K562 (cell line): ENCODE measurements around the gene FN1. TPM values are rescaled to one million over a fixed set of nuclear protein-coding genes. Genes with fewer than 3 reads are reported as not detected.

Experiments used
- ATAC-seq: fragments of 200-7000 bp; cut with Tn5 transposase; 3 replicates; pipeline ENCODE4 v1.9.1; 2020; ENCODE audit warnings: moderate library complexity
- BruUV-seq: library from RNA; stranded (reverse); fragments of 400-500 nt; replicated peaks from 2 replicates; lab custom pipeline; 2021; lab: Mats Ljungman, UMichigan
- CTCF ChIA-PET: fragments of 300-600 bp; formaldehyde crosslinking; extraction: SDS; loops from one replicate; lab custom pipeline; 2021; ENCODE audit warnings: low intra/inter-chr PET ratio; lab: Yijun Ruan, JAX
- POLR2A ChIA-PET: fragments of 300-600, 350-650 bp; sonication (Branson Sonifier 250); formaldehyde crosslinking; extraction: SDS; loops from one replicate; lab custom pipeline; 2021; ENCODE audit warnings: antibody characterized with exemption, inconsistent platforms; lab: Yijun Ruan, JAX
- DNase-seq, 4 experiments: peaks; one replicate each; pipeline versions ENCODE4 v3.0.0 to v3.0.0-alpha.2; 2011 to 2018; ENCODE audit warnings: low spot score in 3 of 4, mixed read lengths in 3 of 4; ENCODE audit errors: extremely low read depth in 1 of 4
- FAIRE-seq: peaks from 2 replicates; lab custom pipeline; 2011; peaks lifted over from hg19 to GRCh38; lab: Jason Lieb, UNC
- H2AFZ ChIP-seq: 2 replicates; pipeline ENCODE4 v1.6.0; 2011; ENCODE audit warnings: low read depth, low read length, control low read depth, inconsistent platforms
- H3K27ac ChIP-seq: fragments of 200-600 bp; 3 replicates; pipeline ENCODE4 v1.8.0; 2011; ENCODE audit warnings: low read depth, mild to moderate bottlenecking, control low read depth, inconsistent platforms, low read length, moderate library complexity, mixed read lengths; ENCODE audit errors: extremely low read depth
- H3K27me3 ChIP-seq, 2 experiments: fragments of 300-600 bp in 1 of 2; 2 replicates in 1 of 2; 3 replicates in 1 of 2; pipeline versions ENCODE4 v1.6.0 to v1.8.0; 2011; ENCODE audit warnings: inconsistent platforms in 2 of 2, low read length in 2 of 2, mild to moderate bottlenecking in 1 of 2, mixed read lengths in 1 of 2, moderate library complexity in 1 of 2; ENCODE audit not compliant: control insufficient read depth in 2 of 2, insufficient read depth in 2 of 2
- H3K36me3 ChIP-seq: fragments of 300-600 bp; 3 replicates; pipeline ENCODE4 v1.8.0; 2011; ENCODE audit warnings: mild to moderate bottlenecking, low read length, inconsistent platforms; ENCODE audit not compliant: control insufficient read depth, insufficient read depth
- H3K4me1 ChIP-seq, 2 experiments: fragments of 200-600 bp in 1 of 2; replicated peaks in 1 of 2; 2 replicates in 1 of 2; 3 replicates in 1 of 2; pipeline versions ENCODE4 v1.5.1 to v1.8.0; 2011; ENCODE audit warnings: inconsistent platforms in 2 of 2, low read length in 2 of 2, mild to moderate bottlenecking in 1 of 2, mixed read lengths in 1 of 2, moderate library complexity in 1 of 2; ENCODE audit not compliant: control insufficient read depth in 2 of 2, insufficient read depth in 2 of 2
- H3K4me2 ChIP-seq: 2 replicates; pipeline ENCODE4 v1.6.1; 2011; ENCODE audit warnings: low read length, control low read depth, inconsistent platforms, mixed read lengths; ENCODE audit not compliant: insufficient read depth
- H3K4me3 ChIP-seq: fragments of 200-600 bp; sonication (generic), shearing (Covaris generic); 2 replicates; pipeline ENCODE4 v1.5.1; 2016; ENCODE audit warnings: control low read depth, inconsistent platforms
- H3K79me2 ChIP-seq: fragments of 200-600 bp; 3 replicates; pipeline ENCODE4 v1.8.0; 2011; ENCODE audit warnings: low read length, inconsistent platforms; ENCODE audit not compliant: control insufficient read depth, insufficient read depth
- H3K9ac ChIP-seq, 2 experiments: 2 replicates each; pipeline versions ENCODE4 v1.6.0 to v1.6.1; 2011; ENCODE audit warnings: low read depth in 2 of 2, low read length in 2 of 2, control low read depth in 1 of 2, inconsistent platforms in 1 of 2, mild to moderate bottlenecking in 1 of 2, mixed read lengths in 1 of 2; ENCODE audit not compliant: insufficient read depth in 1 of 2
- H3K9me1 ChIP-seq: one replicate; pipeline ENCODE4 v1.6.0; 2011; ENCODE audit warnings: inconsistent platforms, mild to moderate bottlenecking, low read length, moderate library complexity; ENCODE audit not compliant: control insufficient read depth, insufficient read depth
- H3K9me3 ChIP-seq: replicated peaks from 2 replicates; pipeline ENCODE4 v1.5.1; 2011; ENCODE audit warnings: low read depth, low read length, inconsistent platforms; ENCODE audit not compliant: control insufficient read depth, insufficient read depth
- H4K20me1 ChIP-seq: replicated peaks from 2 replicates; pipeline ENCODE4 v1.6.1; 2011; ENCODE audit warnings: low read length, inconsistent platforms, mixed read lengths; ENCODE audit not compliant: control insufficient read depth, insufficient read depth
- C11orf30 ChIP-seq: fragments of 450-650 bp; IDR thresholded peaks from 2 replicates; pipeline ENCODE4 v1.6.1; 2016; ENCODE audit warnings: low read depth, mild to moderate bottlenecking
- FOXJ2 ChIP-seq: fragments of 200-800 bp; sonication (Bioruptor generic); IDR thresholded peaks from 2 replicates; pipeline ENCODE4 v1.6.1; 2016; ENCODE audit warnings: missing genetic modification characterization, missing compliant biosample characterization
- MAFG ChIP-seq: fragments of 450-650 bp; conservative IDR thresholded peaks from 2 replicates; pipeline ENCODE4 v1.6.1; 2016; ENCODE audit warnings: missing genetic modification characterization, missing compliant biosample characterization
- MEF2A ChIP-seq: IDR thresholded peaks from 2 replicates; pipeline ENCODE4 v1.6.1; 2011; ENCODE audit warnings: low read depth, mild to moderate bottlenecking, low read length, moderate library complexity; ENCODE audit not compliant: control insufficient read depth
- NFE2 ChIP-seq: IDR thresholded peaks from 2 replicates; pipeline ENCODE4 v1.6.1; 2014; ENCODE audit warnings: antibody characterized with exemption, low read depth
- PKNOX1 ChIP-seq: fragments of 450-650 bp; IDR thresholded peaks from 2 replicates; pipeline ENCODE4 v1.6.1; 2016
- TSC22D4 ChIP-seq: fragments of 450-650 bp; IDR thresholded peaks from 2 replicates; pipeline ENCODE4 v1.6.1; 2016; ENCODE audit warnings: missing genetic modification characterization, missing biosample characterization, control low read depth
- ZNF316 ChIP-seq: fragments of 450-650 bp; IDR thresholded peaks from 2 replicates; pipeline ENCODE4 v1.6.1; 2016
- WGBS: fragments of 100-300 bp; shearing (Covaris generic); methylation state at CpG from one replicate; pipeline ENCODE4 v1.1.6; 2016; ENCODE audit warnings: low coverage, mixed read lengths; ENCODE audit not compliant: insufficient coverage; ENCODE audit errors: missing lambda C conversion rate; 5-methylcytosine and 5-hydroxymethylcytosine counted together
- in situ Hi-C: fragments of 300-500 bp; cut with MboI; formaldehyde crosslinking; loops from 4 replicates; pipeline ENCODE4 v1.15.0; 2018; ENCODE audit warnings: inconsistent platforms, mixed read lengths
- intact Hi-C: fragments of 100-400 bp; cut with micrococcal nuclease; formaldehyde crosslinking; loops from 2 replicates; pipeline ENCODE4 v1.14.2; 2022
- polyA plus RNA-seq, 8 experiments: library from polyadenylated mRNA; depleted of rRNA in 4 of 8; stranded (reverse) in 5 of 8; unstranded in 3 of 8; fragments of >200 nt; fragmentation: Nextera tagmentation in 2 of 8; fragmentation: Illumina TruSeq in 1 of 8; extraction: Ambion mirVana in 2 of 8; extraction: Trizol in 1 of 8; gene quantifications; 2 replicates each; pipeline versions ENCODE4 v1.2.1 to v1.2.3, GENCODE V29; 2011 to 2014; ENCODE audit warnings: inconsistent platforms in 1 of 8, missing spikeins in 1 of 8
- total RNA-seq, 7 experiments: library from RNA; depleted of rRNA in 6 of 7; stranded (reverse); fragments of >200 nt in 6 of 7; fragmentation: Illumina TruSeq in 2 of 7; extraction: Trizol in 2 of 7; gene quantifications; 2 replicates each; pipeline versions ENCODE4 v1.2.1 to v1.2.3, GENCODE V29; 2011 to 2021; ENCODE audit warnings: low replicate concordance in 1 of 7

Gene FN1
- total and polyA plus RNA-seq, 9 of the 15 experiments (the other 6 are each of a cell fraction or from before 2014, with no cell fraction given), result 7.4 to 19.1 (median 11.2) TPM

DNA sequence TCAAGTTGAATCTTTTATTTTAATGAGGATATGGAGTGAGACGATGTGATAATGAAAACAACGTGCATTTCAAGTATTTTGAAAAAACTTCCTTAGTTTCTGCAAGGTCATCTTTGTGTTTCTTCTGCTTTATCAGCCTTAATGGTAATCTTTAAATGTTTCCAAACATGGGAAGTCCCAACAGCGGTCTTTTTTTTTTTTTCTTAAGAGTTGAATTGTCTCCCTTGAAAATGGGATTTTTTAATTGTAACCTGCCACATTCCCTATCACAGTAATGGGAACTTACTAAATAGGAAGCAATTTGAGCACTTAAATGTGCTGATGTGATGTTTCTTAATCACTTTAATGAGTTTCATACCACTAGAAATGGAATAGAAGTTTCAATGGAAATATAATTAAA lies 78.2 kb downstream of the FN1 start:
- TF ChIP-seq MEF2A, result no peak
- peak; percentile 75 for TF ChIP-seq MAFG (tag)
- peak; percentile 57 for TF ChIP-seq C11orf30
- 0 out of 2 replicates have a peak, but pooled peaks have one; percentile 38 for TF ChIP-seq FOXJ2 (tag)
- 0 out of 2 replicates have a peak, but pooled peaks have one; percentile 9 for TF ChIP-seq NFE2
- TF ChIP-seq PKNOX1, result no peak
- no peak for TF ChIP-seq TSC22D4 (tag)
- peak; percentile 75 for TF ChIP-seq ZNF316
- Histone ChIP-seq H3K36me3 (0 out of 3 replicates have a peak, but pooled peaks cover 7% of the 10 kb centered on the region), H4K20me1 (no peaks in the 10 kb centered on the region), H3K9me3 (no peaks in the 10 kb centered on the region), H3K27ac (no peak overlapping the region), H3K9ac (no peak overlapping the region), H3K27me3 (no peaks in the 10 kb centered on the region), H3K4me2 (no peak overlapping the region), H3K9me1 (no peaks in the 10 kb centered on the region), H2AFZ (no peak overlapping the region), H3K4me3 (no peak overlapping the region), H3K4me1 (peaks cover 0 to 6% of the 10 kb centered on the region in 2 experiments; a peak in 3 of 5 replicates), H3K79me2 (no peaks in the 10 kb centered on the region)
- ATAC-seq, result no peak
- no peak for FAIRE-seq
- ChIA-PET POLR2A (interaction anchor here (0.8 kb wide), 1 partner anchor 9 kb away, joined by 3 read pairs; no protein-coding TSS in a partner anchor), CTCF (no interaction called here)
- WGBS, result 22% methylated on average over 3 of the region's 3 CpGs
- intact Hi-C loops (loop anchor here (10.0 kb wide), 1 partner anchor 577 kb away; no protein-coding TSS in a partner anchor), in situ Hi-C loops (no loop called here)
- DNase-seq, result no peak
- BruUV-seq, result no TSS peak
